NCI-H2196 (cell line): ENCODE data around the gene THRA.

Experiments used
- DNase-seq: peaks from one replicate; lab custom pipeline; 2025; ENCODE audit not compliant: unreplicated experiment; lab: John Stamatoyannopoulos, UW

The THRA gene

GRCh38 chr17:40026816-40027613 is 35.8 kb upstream of the THRA start:
- peak; percentile 77 for DNase-seq

- no peak for DNase-seq
These were observed 35.2 kb upstream of the THRA start for GRCh38 chr17:40027614-40028012.

- no peak for DNase-seq
These were observed 34.2 kb upstream of the THRA start for GRCh38 chr17:40028595-40028994.

- no peak for DNase-seq
These were observed 31.1 kb upstream of the THRA start for GRCh38 chr17:40031706-40032105.

GRCh38 chr17:40032322-40033320 is 30.1 kb upstream of the THRA start:
- no peak for DNase-seq

GRCh38 chr17:40033339-40033738 is 29.4 kb upstream of the THRA start:
- DNase-seq: no peak

GRCh38 chr17:40034426-40035161 is 28.2 kb upstream of the THRA start:
- no peak for DNase-seq

- peak; percentile 30 for DNase-seq
These were observed 27.6 kb upstream of the THRA start for GRCh38 chr17:40035162-40035559.

GRCh38 chr17:40038882-40039513 is 23.8 kb upstream of the THRA start:
- DNase-seq: peak; percentile 54

- no peak for DNase-seq
These were observed 21.6 kb upstream of the THRA start for GRCh38 chr17:40041196-40041595.

- DNase-seq: no peak
These were observed 6.3 kb upstream of the THRA start for GRCh38 chr17:40056379-40057015.

GRCh38 chr17:40058186-40058784 is 4.5 kb upstream of the THRA start:
- DNase-seq: no peak

- DNase-seq: no peak
These were observed 3.9 kb upstream of the THRA start for GRCh38 chr17:40058865-40059264.

GRCh38 chr17:40059729-40060475 is 2.9 kb upstream of the THRA start:
- DNase-seq: no peak

GRCh38 chr17:40060887-40061608 is 1.7 kb upstream of the THRA start:
- no peak for DNase-seq

GRCh38 chr17:40061609-40062038 is 1.1 kb upstream of the THRA start:
- no peak for DNase-seq

- DNase-seq: no peak
These were observed 514 bp downstream of the THRA start for GRCh38 chr17:40063187-40063771.

GRCh38 chr17:40063901-40064531 is 1.3 kb downstream of the THRA start:
- no peak for DNase-seq
